HepG2 (cell line): ENCODE results near the gene SRPRA.

ENCODE experiments used
- SMC3 ChIP-seq: IDR thresholded peaks from 2 replicates; pipeline ENCODE4 v1.6.1; 2011; ENCODE audit warnings: low read length, improper control_type of control experiment
- TAF15 ChIP-seq: fragments of 200-400 bp; formaldehyde crosslinking; IDR thresholded peaks from one replicate; pipeline ENCODE4 v1.6.1; 2018; ENCODE audit warnings: mild to moderate bottlenecking, low read depth, low read length; ENCODE audit not compliant: poor library complexity, severe bottlenecking
- ZNF12 ChIP-seq: sonication (generic); formaldehyde crosslinking; IDR thresholded peaks from 2 replicates; pipeline ENCODE4 v1.5.0; 2020; ENCODE audit warnings: missing genetic modification reagents

GRCh38 chr11:126281245-126281644 is 12.6 kb upstream of the SRPRA start:
- TF ChIP-seq TAF15 (no peak), ZNF12 (CRISPR knock-in tag) (no peak), SMC3 (no peak)
